Skeletal muscle tissue (tissue), 4 donors: ENCODE results near the gene RCOR2. TPM values are rescaled to one million over a fixed set of nuclear protein-coding genes. Genes with fewer than 3 reads are reported as not detected.

Experiments used
- H3K27ac ChIP-seq: one replicate; pipeline ENCODE4 v1.7.0; 2013; ENCODE audit warnings: mild to moderate bottlenecking, low read depth, low read length, inconsistent platforms
- H3K27me3 ChIP-seq, 3 donors: one replicate each; pipeline ENCODE4 v1.7.0; 2013; ENCODE audit warnings: low read length in 3 of 3; ENCODE audit not compliant: control insufficient read depth in 3 of 3, insufficient read depth in 3 of 3
- H3K36me3 ChIP-seq, 3 donors: one replicate each; pipeline ENCODE4 v1.7.0; 2013; ENCODE audit warnings: low read length in 3 of 3; ENCODE audit not compliant: control insufficient read depth in 3 of 3, insufficient read depth in 3 of 3
- H3K4me1 ChIP-seq, 3 donors: one replicate each; pipeline ENCODE4 v1.7.0; 2013; ENCODE audit warnings: low read length in 3 of 3, mild to moderate bottlenecking in 3 of 3; ENCODE audit not compliant: control insufficient read depth in 3 of 3, insufficient read depth in 3 of 3
- H3K4me3 ChIP-seq, 3 donors: one replicate each; pipeline ENCODE4 v1.7.0; 2013; ENCODE audit warnings: low read length in 3 of 3
- H3K9ac ChIP-seq, 3 donors: one replicate each; pipeline ENCODE4 v1.7.0; 2013; ENCODE audit warnings: low read length in 3 of 3, mild to moderate bottlenecking in 3 of 3, moderate library complexity in 2 of 3, low read depth in 1 of 3
- H3K9me3 ChIP-seq, 3 donors: one replicate each; pipeline ENCODE4 v1.7.0; 2013; ENCODE audit warnings: low read length in 3 of 3; ENCODE audit not compliant: control insufficient read depth in 3 of 3
- total RNA-seq: library from RNA; depleted of rRNA; stranded (reverse); fragments of >200 nt; gene quantifications from one replicate; pipeline ENCODE4 v1.2.3, GENCODE V29; 2014
- donor health status: Osteomylitis.

Gene RCOR2
- total RNA-seq, 1 donor from 2014 or later, result 4.2 TPM

DNA sequence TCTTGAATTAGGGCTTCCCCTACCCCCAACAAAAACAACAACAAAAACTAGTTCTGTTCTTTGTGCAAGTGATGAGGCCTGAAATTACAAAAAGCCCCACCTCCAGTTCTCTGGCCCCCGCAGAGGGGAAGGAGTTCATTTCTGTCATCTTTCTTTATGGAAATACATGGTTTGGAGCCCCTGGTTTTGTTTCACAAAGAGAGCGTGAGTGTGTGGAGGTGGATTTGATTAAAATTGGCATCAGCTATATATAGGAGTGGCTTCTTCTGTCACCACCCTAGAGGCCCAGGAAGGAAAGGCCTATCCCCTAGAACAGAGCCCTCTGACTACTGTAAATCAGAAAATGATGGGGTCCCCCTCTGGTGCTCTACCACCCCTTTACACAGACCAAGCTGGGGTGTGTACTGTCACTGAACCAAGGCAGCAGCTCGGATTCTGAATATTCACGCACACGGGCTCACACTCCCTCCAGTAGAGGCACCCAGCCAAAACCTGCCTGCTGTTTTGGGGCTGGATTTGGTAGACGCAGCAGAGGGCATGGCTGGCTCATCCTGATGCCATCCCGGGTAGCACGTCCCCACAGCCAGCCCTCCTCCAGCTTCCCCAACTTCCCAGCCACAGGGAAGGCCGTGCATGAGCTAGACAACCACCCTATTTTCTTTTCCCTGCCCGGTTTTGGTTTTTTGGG lies 19.4 kb downstream of the RCOR2 start:
- Histone ChIP-seq H3K4me1 (peaks cover 0 to 8% (median 0%) of the 10 kb centered on the region in 3 donors), H3K36me3 (peaks cover 62 to 69% (median 64%) of the 10 kb centered on the region in 3 donors), H3K27me3 (no peaks in the 10 kb centered on the region), H3K4me3 (no peak overlapping the region), H3K27ac (no peak overlapping the region), H3K9ac (no peak overlapping the region), H3K9me3 (no peaks in the 10 kb centered on the region)

DNA sequence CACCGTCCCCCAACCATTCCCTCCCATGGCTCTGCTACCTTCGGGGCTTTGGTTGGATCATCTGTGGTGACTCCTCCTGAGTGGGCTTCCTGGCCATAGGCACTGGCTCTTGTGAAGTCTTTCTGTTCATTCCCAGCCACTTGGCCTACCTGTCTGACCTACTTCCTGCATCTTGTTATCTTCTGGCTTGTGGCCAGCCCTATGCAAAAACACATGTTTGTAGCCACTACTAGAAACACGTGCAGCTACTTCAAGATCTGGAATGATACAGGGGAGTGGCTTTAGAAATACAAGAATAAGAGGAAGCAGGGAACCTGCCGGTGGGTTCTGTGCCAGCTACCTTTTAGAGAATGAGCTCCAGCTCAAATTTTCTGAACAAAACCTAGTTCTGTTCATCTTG lies 20.9 kb downstream of the RCOR2 start:
- H3K9ac ChIP-seq, result no peak overlapping the region
- peaks cover 50 to 56% (median 53%) of the 10 kb centered on the region in 3 donors for H3K36me3 ChIP-seq
- peaks cover 0 to 8% (median 0%) of the 10 kb centered on the region in 3 donors for H3K4me1 ChIP-seq
- no peak overlapping the region for H3K4me3 ChIP-seq
- H3K27ac ChIP-seq, result no peak overlapping the region
- H3K27me3 ChIP-seq, result no peaks in the 10 kb centered on the region
- H3K9me3 ChIP-seq, result no peaks in the 10 kb centered on the region

DNA sequence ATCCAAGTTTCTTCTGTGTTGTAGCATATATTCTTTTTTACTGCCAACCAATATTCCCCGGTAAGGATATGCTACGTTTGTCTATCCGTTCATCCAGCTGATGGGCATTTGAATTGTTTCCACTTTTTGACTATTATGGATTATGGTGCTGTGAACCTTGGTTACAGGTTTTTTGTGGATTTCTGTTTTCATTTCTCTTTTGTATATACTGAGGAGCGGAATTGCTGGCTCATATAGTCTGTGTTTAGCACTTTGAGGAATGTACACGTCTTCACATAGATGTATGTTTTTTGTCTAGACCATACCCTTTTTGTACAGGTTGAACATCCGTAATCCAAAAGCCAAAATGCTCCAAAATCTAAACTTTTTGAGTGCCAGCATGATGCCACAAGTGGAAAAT lies 23.6 kb downstream of the RCOR2 start:
- Histone ChIP-seq H3K9me3 (no peaks in the 10 kb centered on the region), H3K4me3 (no peak overlapping the region), H3K27me3 (no peaks in the 10 kb centered on the region), H3K27ac (no peak overlapping the region), H3K4me1 (peaks cover 11 to 20% (median 20%) of the 10 kb centered on the region in 3 donors), H3K9ac (no peak overlapping the region), H3K36me3 (peaks cover 26 to 30% (median 29%) of the 10 kb centered on the region in 3 donors)

DNA sequence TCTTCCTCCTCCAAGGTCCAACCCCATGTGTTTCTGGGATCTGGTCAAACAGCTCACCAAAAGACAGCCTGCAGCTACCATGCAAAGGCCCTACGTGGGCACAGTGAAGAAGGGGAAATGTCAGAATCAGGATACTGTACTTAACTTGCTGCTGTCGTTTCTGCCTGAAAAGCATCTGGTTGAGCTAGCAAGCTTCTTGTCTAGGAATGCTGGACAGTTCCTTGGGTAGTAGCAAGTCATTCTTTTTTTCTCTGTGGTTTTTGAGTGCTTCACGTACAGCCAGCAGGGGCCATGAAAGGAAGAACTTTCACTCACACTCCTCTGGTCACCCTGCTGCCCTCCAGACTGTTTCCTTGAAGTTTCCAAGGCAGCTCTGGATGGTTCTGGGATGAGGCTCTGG lies 24.7 kb downstream of the RCOR2 start:
- no peaks in the 10 kb centered on the region for H3K27me3 ChIP-seq
- H3K4me1 ChIP-seq, result peaks cover 21 to 31% (median 30%) of the 10 kb centered on the region in 3 donors
- H3K9me3 ChIP-seq, result no peaks in the 10 kb centered on the region
- H3K9ac ChIP-seq, result no peak overlapping the region
- peaks cover 18 to 22% (median 20%) of the 10 kb centered on the region in 3 donors for H3K36me3 ChIP-seq
- no peak overlapping the region for H3K4me3 ChIP-seq
- no peak overlapping the region for H3K27ac ChIP-seq

- H3K9me3 ChIP-seq, result no peaks in the 10 kb centered on the region
- no peaks in the 10 kb centered on the region for H3K27me3 ChIP-seq
- H3K4me3 ChIP-seq, result no peak overlapping the region
- no peak overlapping the region for H3K27ac ChIP-seq
- peak overlapping the region in 1 of 3 donors; percentile 23 for H3K9ac ChIP-seq
- peaks cover 23 to 35% (median 27%) of the 10 kb centered on the region in 3 donors for H3K4me1 ChIP-seq
- peaks cover 4 to 10% (median 7%) of the 10 kb centered on the region in 3 donors for H3K36me3 ChIP-seq
Observed at GRCh38 chr11:63890368-63890767, 26.6 kb downstream of the RCOR2 start.

DNA sequence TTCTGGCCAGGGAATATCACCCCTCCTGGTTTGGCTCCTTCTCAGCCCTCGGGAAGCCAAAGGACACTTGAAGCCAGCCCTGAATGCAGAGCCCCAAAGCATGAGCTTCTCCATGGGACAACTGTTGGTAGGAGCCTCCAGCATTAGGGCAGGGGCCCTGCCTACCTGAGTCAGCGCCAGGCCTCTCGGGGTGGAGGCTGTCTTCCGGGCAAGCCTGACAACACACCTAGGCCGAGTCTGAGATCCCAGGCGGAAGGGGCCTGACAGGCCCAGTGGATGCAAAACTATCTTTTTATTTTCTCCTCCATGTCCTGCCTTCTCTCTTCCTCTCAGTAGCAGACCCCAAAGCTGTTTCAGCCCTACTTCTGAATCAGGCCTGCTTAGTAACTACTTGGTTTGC lies 27.6 kb downstream of the RCOR2 start:
- Histone ChIP-seq H3K9ac (peak overlapping the region in 2 of 3 donors; percentile 33 to 57), H3K4me1 (peaks cover 23 to 35% (median 27%) of the 10 kb centered on the region in 3 donors), H3K9me3 (no peaks in the 10 kb centered on the region), H3K27me3 (no peaks in the 10 kb centered on the region), H3K36me3 (peaks cover 0 to 8% (median 0%) of the 10 kb centered on the region in 3 donors), H3K27ac (no peak overlapping the region), H3K4me3 (no peak overlapping the region)

- H3K4me1 ChIP-seq, result peaks cover 23 to 37% (median 27%) of the 10 kb centered on the region in 3 donors
- peak overlapping the region; percentile 38 to 56 (median 42) for H3K4me3 ChIP-seq
- peaks cover 0 to 8% (median 0%) of the 10 kb centered on the region in 3 donors for H3K36me3 ChIP-seq
- peak overlapping the region; percentile 69 for H3K27ac ChIP-seq
- no peaks in the 10 kb centered on the region for H3K27me3 ChIP-seq
- no peaks in the 10 kb centered on the region for H3K9me3 ChIP-seq
- peak overlapping the region; percentile 33 to 61 (median 57) for H3K9ac ChIP-seq
Observed at GRCh38 chr11:63888170-63889086, 28.5 kb downstream of the RCOR2 start.

DNA sequence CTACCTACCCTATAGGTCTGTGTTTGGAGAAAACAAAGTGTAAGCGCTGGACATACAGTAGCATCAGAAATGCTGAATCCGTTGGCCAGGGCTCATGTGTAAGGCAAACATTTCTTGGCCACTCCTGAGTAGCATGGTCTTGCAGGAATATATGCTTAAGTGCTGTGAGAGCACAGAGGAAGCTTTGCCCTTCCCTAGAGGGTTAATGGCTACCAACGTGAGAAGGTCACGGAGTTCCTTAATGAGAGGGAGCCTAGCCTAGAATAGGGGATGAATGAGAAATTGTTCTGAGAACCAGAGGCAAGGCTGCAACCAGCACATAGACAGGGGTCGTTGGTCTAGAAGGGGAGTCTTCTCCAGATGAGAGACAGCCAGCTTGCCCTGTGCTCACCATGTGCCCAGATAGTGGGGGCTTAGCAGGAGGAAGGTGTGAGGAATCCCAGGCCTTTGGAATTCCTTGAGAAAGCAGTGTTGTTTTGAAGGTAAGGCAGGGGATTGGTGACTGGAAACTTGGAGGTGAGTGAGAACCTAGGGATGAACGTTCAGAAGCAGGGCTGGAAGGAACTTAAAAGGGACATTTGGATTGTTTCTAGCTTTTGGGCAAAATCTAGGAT lies 29.5 kb downstream of the RCOR2 start:
- no peak overlapping the region for H3K4me3 ChIP-seq
- no peaks in the 10 kb centered on the region for H3K9me3 ChIP-seq
- H3K27me3 ChIP-seq, result no peaks in the 10 kb centered on the region
- H3K4me1 ChIP-seq, result peaks cover 23 to 41% (median 27%) of the 10 kb centered on the region in 3 donors
- H3K36me3 ChIP-seq, result peaks cover 0 to 8% (median 0%) of the 10 kb centered on the region in 3 donors
- peak overlapping the region in 1 of 3 donors; percentile 33 for H3K9ac ChIP-seq
- H3K27ac ChIP-seq, result no peak overlapping the region

DNA sequence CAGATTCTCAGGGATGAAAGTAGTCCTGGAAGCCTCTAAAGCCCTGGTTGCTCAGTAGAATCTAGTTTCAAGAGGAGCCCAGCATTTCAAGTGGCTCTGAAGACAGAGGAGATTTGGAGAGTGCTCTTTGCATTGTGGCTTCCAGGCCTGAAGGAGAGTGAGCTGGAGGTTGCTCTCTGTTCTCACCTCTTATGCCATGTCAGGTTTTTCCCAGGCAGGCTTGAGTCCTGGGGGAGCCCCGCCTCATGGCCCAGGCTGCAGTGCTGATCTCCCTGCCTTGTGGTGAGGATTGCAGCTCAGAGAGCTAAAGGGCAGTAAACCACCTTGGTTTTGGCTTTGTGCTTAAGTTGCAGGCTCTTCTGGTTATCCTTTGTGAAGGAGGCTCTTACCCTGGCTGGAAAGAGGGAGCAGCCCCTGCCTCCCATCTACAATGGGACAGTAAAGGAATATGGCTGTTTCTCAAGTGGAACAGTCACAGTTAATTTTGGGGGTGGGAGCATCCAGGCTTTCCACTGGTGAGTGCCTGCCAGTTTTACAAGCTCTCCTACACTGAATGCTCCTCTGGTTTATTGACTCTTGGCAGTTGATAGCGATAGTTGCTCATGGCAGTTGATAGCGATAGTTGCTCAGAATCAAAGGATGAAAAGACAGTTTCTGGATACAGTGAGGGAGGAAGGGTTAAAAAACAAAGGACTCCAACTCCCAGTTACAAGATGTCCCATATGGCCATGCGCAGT lies 32.6 kb downstream of the RCOR2 start:
- Histone ChIP-seq H3K36me3 (no peaks in the 10 kb centered on the region), H3K4me1 (peaks cover 25 to 40% (median 30%) of the 10 kb centered on the region in 3 donors), H3K9ac (no peak overlapping the region), H3K27me3 (no peaks in the 10 kb centered on the region), H3K9me3 (no peaks in the 10 kb centered on the region), H3K27ac (no peak overlapping the region), H3K4me3 (no peak overlapping the region)
